Measurements from ENCODE around the gene ITGB2. TPM values are rescaled to one million over a fixed set of nuclear protein-coding genes. Genes with fewer than 3 reads are reported as not detected.

The ITGB2 gene
- polyA plus RNA-seq, 1 donor = 17.1 TPM

GRCh38 chr21:44900559-44901251 lies 20.0 kb downstream of the ITGB2 start:
- no CpG with 5 or more reads among the region's 28 CpGs for WGBS (ENCODE audit: insufficient coverage, low lambda C conversion rate)

GRCh38 chr21:44899768-44900558 lies 20.7 kb downstream of the ITGB2 start:
- no CpG with 5 or more reads among the region's 37 CpGs for WGBS (ENCODE audit: insufficient coverage, low lambda C conversion rate)
- DNase-seq = no peak
- Histone ChIP-seq H3K36me3 (ENCODE audit: control insufficient read depth, insufficient read depth, low read length) (no peaks in the 10 kb centered on the region), H3K9me3 (ENCODE audit: control insufficient read depth, low read depth, low read length) (peaks cover 8% of the 10 kb centered on the region), H3K27ac (ENCODE audit: low read length) (no peak overlapping the region), H3K27me3 (ENCODE audit: control insufficient read depth, insufficient read depth, low read length) (no peaks in the 10 kb centered on the region), H3K4me1 (ENCODE audit: control insufficient read depth, insufficient read depth, low read length) (peaks cover 16% of the 10 kb centered on the region), H3K4me3 (ENCODE audit: low read length) (no peak overlapping the region)

More at GRCh38 chr21:44900559-44901251, 20.0 kb downstream of the ITGB2 start:
- H3K4me1 ChIP-seq (ENCODE audit: control insufficient read depth, insufficient read depth, low read length) = peaks cover 16% of the 10 kb centered on the region
- H3K4me3 ChIP-seq (ENCODE audit: low read length) = no peak overlapping the region
- no peaks in the 10 kb centered on the region for H3K36me3 ChIP-seq (ENCODE audit: control insufficient read depth, insufficient read depth, low read length)
- no peak for DNase-seq
- peaks cover 8% of the 10 kb centered on the region for H3K9me3 ChIP-seq (ENCODE audit: control insufficient read depth, low read depth, low read length)
- H3K27me3 ChIP-seq (ENCODE audit: control insufficient read depth, insufficient read depth, low read length) = no peaks in the 10 kb centered on the region
- H3K27ac ChIP-seq (ENCODE audit: low read length) = no peak overlapping the region

GRCh38 chr21:44898851-44899767 lies 21.6 kb downstream of the ITGB2 start:
- H3K27ac ChIP-seq (ENCODE audit: low read length) = no peak overlapping the region
- H3K27me3 ChIP-seq (ENCODE audit: control insufficient read depth, insufficient read depth, low read length) = no peaks in the 10 kb centered on the region
- WGBS (ENCODE audit: insufficient coverage, low lambda C conversion rate) = no CpG with 5 or more reads among the region's 49 CpGs
- DNase-seq = no peak
- H3K36me3 ChIP-seq (ENCODE audit: control insufficient read depth, insufficient read depth, low read length) = no peaks in the 10 kb centered on the region
- peaks cover 8% of the 10 kb centered on the region for H3K9me3 ChIP-seq (ENCODE audit: control insufficient read depth, low read depth, low read length)
- H3K4me1 ChIP-seq (ENCODE audit: control insufficient read depth, insufficient read depth, low read length) = peaks cover 16% of the 10 kb centered on the region
- H3K4me3 ChIP-seq (ENCODE audit: low read length) = no peak overlapping the region

GRCh38 chr21:44898011-44898488 lies 22.6 kb downstream of the ITGB2 start:
- Histone ChIP-seq H3K4me3 (ENCODE audit: low read length) (no peak overlapping the region), H3K27ac (ENCODE audit: low read length) (no peak overlapping the region), H3K36me3 (ENCODE audit: control insufficient read depth, insufficient read depth, low read length) (no peaks in the 10 kb centered on the region), H3K27me3 (ENCODE audit: control insufficient read depth, insufficient read depth, low read length) (peaks cover 3% of the 10 kb centered on the region), H3K4me1 (ENCODE audit: control insufficient read depth, insufficient read depth, low read length) (peaks cover 16% of the 10 kb centered on the region), H3K9me3 (ENCODE audit: control insufficient read depth, low read depth, low read length) (peaks cover 8% of the 10 kb centered on the region)
- no CpG with 5 or more reads among the region's 13 CpGs for WGBS (ENCODE audit: insufficient coverage, low lambda C conversion rate)
- DNase-seq = no peak

GRCh38 chr21:44897326-44898010 lies 23.2 kb downstream of the ITGB2 start:
- H3K36me3 ChIP-seq (ENCODE audit: control insufficient read depth, insufficient read depth, low read length) = no peaks in the 10 kb centered on the region
- H3K27me3 ChIP-seq (ENCODE audit: control insufficient read depth, insufficient read depth, low read length) = peaks cover 6% of the 10 kb centered on the region
- H3K9me3 ChIP-seq (ENCODE audit: control insufficient read depth, low read depth, low read length) = peaks cover 8% of the 10 kb centered on the region
- peak; percentile 81 to 90 for DNase-seq
- WGBS (ENCODE audit: insufficient coverage, low lambda C conversion rate) = no CpG with 5 or more reads among the region's 21 CpGs
- peaks cover 16% of the 10 kb centered on the region for H3K4me1 ChIP-seq (ENCODE audit: control insufficient read depth, insufficient read depth, low read length)
- peak overlapping the region; percentile 19 for H3K27ac ChIP-seq (ENCODE audit: low read length)
- H3K4me3 ChIP-seq (ENCODE audit: low read length) = no peak overlapping the region

- no CpG with 5 or more reads among the region's 25 CpGs for WGBS (ENCODE audit: insufficient coverage, low lambda C conversion rate)
- H3K27ac ChIP-seq (ENCODE audit: low read length) = no peak overlapping the region
- no peak for DNase-seq
Measured at GRCh38 chr21:44896561-44897286, 24.0 kb downstream of the ITGB2 start.

GRCh38 chr21:44895859-44896258 lies 24.8 kb downstream of the ITGB2 start:
- H3K27me3 ChIP-seq (ENCODE audit: control insufficient read depth, insufficient read depth, low read length) = peaks cover 8% of the 10 kb centered on the region
- H3K4me3 ChIP-seq (ENCODE audit: low read length) = no peak overlapping the region
- H3K36me3 ChIP-seq (ENCODE audit: control insufficient read depth, insufficient read depth, low read length) = no peaks in the 10 kb centered on the region
- peaks cover 8% of the 10 kb centered on the region for H3K9me3 ChIP-seq (ENCODE audit: control insufficient read depth, low read depth, low read length)
- no peak overlapping the region for H3K27ac ChIP-seq (ENCODE audit: low read length)
- peaks cover 16% of the 10 kb centered on the region for H3K4me1 ChIP-seq (ENCODE audit: control insufficient read depth, insufficient read depth, low read length)
- no CpG with 5 or more reads among the region's 11 CpGs for WGBS (ENCODE audit: insufficient coverage, low lambda C conversion rate)
- no peak for DNase-seq

More at GRCh38 chr21:44896561-44897286, 24.0 kb downstream of the ITGB2 start:
- peaks cover 8% of the 10 kb centered on the region for H3K27me3 ChIP-seq (ENCODE audit: control insufficient read depth, insufficient read depth, low read length)
- H3K9me3 ChIP-seq (ENCODE audit: control insufficient read depth, low read depth, low read length) = peaks cover 8% of the 10 kb centered on the region
- H3K36me3 ChIP-seq (ENCODE audit: control insufficient read depth, insufficient read depth, low read length) = no peaks in the 10 kb centered on the region
- H3K4me3 ChIP-seq (ENCODE audit: low read length) = no peak overlapping the region
- peaks cover 16% of the 10 kb centered on the region for H3K4me1 ChIP-seq (ENCODE audit: control insufficient read depth, insufficient read depth, low read length)

- no CpG with 5 or more reads among the region's 19 CpGs for WGBS (ENCODE audit: insufficient coverage, low lambda C conversion rate)
- Histone ChIP-seq H3K9me3 (ENCODE audit: control insufficient read depth, low read depth, low read length) (peaks cover 8% of the 10 kb centered on the region), H3K27me3 (ENCODE audit: control insufficient read depth, insufficient read depth, low read length) (peaks cover 8% of the 10 kb centered on the region), H3K27ac (ENCODE audit: low read length) (no peak overlapping the region), H3K4me3 (ENCODE audit: low read length) (no peak overlapping the region), H3K36me3 (ENCODE audit: control insufficient read depth, insufficient read depth, low read length) (no peaks in the 10 kb centered on the region), H3K4me1 (ENCODE audit: control insufficient read depth, insufficient read depth, low read length) (peaks cover 16% of the 10 kb centered on the region)
- no peak for DNase-seq
Measured at GRCh38 chr21:44894687-44895302, 25.9 kb downstream of the ITGB2 start.
